Stimulated activated CD4-positive, alpha-beta T cell treated with anti-CD3 and anti-CD28 coated beads, Interleukin-1b, Interleukin-23, amount 100 ng/mL, for 48 hours (primary cell): ENCODE measurements around the gene CTSF.
"Not testable (repeated sequence)": the region's sequence is repeated elsewhere in the genome, so short reads cannot be mapped to it uniquely, and the experiment has no call there.

Experiments used
- DNase-seq: peaks from one replicate; pipeline ENCODE4 v3.0.0-alpha.2; 2020

CTSF gene

DNA sequence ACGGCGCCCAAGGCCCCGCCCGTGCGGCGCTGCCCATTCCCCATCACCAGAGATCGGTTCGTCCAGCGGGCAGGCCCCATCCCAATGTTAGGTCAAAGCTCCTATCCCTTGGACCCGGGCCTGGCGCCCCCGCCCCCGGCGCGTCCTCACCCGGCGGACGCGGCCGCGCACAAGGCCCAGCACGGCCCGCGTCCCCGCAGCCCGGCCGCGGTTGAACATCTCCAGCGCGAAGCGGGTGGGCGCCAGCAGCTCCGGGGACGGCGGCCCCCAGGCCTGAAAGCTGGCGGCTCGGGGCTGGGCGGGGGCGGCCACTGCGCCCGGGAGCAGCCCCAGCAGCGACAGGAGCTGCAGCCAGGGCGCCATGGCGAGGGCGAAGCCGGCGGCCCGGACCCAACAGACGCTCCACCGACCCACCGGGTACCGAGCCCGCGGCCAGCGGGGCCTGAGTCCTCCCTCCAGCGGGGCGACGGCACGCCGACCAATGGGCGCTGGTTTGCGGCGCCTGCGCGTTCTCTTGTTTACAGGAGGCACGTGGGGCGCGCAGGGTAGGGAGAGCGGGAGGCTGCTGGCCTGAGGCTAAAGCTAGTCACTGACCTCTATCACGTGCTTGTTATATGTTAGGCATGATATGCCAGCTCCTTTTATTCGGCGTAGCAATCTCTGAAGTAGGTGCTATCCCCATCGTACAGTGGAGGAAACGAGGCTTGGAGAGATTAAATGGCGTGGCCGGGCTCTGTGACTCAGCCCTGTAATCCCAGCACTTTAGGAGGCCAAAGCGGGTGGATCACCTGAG, at the start of gene CTSF:
TSS of gene CTSF (minus strand) at position 483 of the 793 bp plus-strand sequence. CDS start at position 363, 120 bp downstream.
- DNase-seq, result peak; percentile 68

DNA sequence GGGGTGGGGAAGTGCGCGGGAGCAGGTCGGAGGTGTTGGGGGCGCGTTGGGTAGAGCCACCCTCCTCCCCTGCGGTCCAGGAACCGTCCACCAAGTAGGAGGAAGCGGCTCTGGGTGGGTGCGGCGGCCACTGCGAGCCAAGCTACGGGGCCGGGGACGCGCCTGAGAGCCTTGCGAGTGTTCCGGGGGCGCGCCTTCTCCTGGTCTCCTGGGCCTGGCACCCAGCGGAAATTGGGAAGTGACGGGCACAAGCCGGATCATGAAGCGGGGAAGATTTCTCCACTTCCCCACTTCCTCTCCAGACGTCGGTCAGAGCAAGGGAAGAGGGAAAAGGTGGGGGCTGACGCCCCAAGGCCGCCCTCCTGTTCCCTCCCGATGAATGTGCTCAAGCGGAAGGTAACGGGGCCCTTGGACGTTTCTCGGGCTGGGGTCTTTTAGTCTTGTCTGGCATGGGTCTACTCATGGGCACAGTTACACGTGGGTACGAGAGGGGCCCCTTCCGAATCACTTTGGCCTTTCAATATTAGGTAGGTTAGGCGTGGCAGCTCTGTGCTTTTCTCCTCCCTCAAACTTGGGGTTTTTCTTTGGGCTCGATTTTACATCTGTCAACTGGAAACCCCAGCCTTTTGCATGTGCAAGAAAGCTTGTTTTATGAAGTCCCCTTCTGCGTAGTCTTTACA, 48.9 kb upstream of the CTSF start:
- DNase-seq, result peak; percentile 16

- peak; percentile 99 for DNase-seq
Measured at GRCh38 chr11:66616379-66617154, 48.2 kb upstream of the CTSF start, which contains the start of gene RBM14. Gene RBM14, plus strand, starts transcription at chr11:66616630. Its CDS starts 91 bp downstream, at chr11:66616721.

DNA sequence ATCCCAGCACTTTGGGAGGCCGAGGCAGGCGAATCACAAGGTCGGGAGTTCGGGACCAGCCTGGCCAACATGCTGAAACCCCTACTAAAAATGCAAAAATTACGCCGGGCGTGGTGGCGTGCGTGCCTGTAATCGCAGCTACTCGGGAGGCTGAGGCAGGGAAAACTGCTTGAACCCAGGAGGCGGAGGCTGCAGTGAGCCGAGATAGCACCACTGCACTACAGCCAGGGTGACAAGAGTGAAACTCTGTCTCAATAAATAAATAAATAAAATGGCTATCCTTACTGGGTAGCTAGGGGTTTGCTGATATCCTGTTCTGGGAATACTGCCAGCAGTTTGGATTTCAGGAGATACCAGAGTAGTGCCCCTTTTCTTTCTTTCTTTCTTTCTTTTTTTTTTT, 45.7 kb upstream of the CTSF start:
- no peak for DNase-seq

DNA sequence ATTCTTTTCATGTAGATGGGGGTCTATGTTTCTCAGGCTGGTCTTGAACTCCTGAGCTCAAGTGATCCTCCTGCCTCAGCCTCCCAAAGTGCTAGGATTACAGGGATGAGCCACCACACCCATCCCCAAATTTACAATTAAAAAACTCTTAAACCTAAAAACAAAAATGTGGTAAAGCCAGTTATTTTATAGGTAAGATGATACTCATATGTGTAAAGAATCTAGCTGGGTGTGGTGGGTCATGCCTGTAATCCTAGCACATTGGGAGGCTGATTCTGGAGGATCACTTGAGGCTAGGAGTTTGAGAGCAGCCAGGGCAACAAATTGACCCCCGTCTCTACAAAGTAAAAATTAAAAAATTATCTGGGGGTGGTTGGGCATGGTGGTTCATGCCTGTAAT, 44.1 kb upstream of the CTSF start:
- no peak for DNase-seq

- DNase-seq, result no peak
Measured at GRCh38 chr11:66609721-66610617, 41.6 kb upstream of the CTSF start.

DNA sequence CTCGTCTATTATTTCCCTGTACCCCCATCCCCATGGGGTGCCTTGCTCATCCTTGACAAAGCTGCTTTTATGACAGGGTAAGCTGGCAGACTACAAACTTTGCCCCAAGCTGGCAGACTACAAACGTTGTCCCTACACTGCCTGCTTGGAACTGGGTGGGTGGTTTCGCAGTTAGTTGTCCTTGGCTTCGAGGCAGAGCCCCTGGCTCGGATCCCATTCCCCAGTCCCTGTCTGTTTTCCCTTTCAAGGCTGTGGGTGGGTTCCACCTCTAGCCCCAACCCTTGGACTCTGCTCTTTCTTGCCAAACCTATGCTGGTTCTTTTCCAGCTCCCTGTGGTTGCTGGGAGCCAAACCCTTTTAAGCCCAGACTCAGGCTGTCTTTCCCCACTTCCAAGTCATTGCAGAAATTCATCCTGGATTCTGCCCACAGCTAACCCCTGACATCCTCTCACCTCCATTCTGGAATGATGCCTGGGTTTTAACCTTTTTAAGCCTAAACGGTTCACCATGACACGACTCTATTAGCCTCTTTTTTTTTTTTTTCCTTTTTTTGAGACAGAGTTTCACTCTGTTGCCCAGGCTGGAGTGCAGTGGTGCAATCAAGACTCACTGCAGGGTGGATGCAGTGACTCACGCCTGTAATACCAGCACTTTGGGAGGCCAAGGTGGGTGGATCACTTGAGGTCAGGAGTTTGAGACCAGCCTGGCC, 38.9 kb upstream of the CTSF start:
- no peak for DNase-seq

DNA sequence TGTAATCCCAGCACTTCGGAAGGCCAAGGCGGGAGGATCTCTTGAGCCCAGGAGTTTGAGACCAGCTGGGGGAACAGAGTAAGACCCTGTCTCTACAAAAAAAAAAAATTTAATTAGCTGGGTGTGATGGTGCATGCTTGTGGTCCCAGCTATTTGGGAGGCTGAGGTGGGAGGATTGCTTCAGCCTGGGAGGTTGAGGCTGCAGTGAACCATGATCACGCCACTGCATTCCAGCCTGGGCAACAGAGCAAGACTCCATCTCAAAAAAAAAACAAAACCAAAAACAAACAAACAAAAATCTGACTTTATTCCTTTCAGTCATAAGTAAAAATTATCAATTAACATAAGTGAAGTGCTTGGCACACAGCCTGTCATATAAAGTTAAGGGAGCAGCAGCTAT, 38.2 kb upstream of the CTSF start:
- not testable (repeated sequence) for DNase-seq

GRCh38 chr11:66604155-66604554, 35.7 kb upstream of the CTSF start:
- DNase-seq, result no peak

- DNase-seq, result no peak
Measured at GRCh38 chr11:66603072-66603471, 34.7 kb upstream of the CTSF start.

- DNase-seq, result no peak
Measured at GRCh38 chr11:66600631-66601233, 32.3 kb upstream of the CTSF start.

GRCh38 chr11:66600219-66600618, 31.8 kb upstream of the CTSF start:
- DNase-seq, result no peak

DNA sequence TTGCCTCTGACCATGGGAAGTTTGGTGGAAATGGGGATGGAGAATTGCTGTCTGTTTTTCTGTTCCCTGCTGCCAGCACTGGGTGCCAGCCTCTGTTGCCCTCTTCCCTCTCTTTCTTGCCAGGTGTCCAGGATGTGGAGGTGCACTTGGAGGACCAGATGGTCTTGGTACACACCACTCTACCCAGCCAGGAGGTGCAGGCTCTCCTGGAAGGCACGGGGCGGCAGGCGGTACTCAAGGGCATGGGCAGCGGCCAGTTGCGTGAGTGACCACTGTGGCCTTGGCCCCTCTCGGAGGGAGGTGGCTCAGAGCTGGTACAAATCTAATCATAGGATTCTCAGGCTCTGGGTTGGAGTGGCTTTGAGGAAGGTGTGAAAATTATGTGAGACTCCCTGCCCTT, 30.6 kb upstream of the CTSF start:
- DNase-seq, result no peak

DNA sequence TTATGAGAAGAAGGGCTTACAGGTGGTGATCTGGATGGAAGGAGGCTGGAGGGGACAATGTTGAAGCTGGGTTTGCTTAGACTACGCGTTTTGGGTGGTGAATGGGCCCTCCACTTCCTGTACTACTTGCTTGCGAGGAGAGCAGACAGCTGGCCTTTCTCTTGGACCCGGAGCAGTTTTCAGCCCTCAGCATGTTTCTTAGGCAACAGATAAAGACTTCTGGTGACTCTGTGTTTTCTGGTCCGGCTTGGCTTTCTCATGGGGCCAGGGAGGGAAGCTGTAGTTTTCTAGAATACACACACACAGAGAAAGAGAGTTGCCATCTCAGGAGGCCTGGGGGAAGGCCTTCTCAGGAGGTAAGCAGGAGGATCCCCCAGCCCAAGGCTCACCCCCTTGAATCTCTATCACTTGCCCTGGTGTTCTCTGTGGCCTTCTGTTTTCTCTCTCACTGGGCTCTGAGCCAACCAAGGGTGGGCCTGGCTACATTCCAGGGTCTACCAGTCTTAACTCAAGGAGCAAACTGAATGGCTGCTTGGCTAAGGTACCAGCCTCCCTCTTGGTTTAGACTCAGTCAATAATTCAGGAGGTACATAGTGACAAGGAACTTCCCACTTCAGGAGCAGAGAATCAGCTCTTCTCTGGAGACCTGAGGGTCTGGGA, 27.0 kb upstream of the CTSF start:
- DNase-seq, result peak; percentile 6

DNA sequence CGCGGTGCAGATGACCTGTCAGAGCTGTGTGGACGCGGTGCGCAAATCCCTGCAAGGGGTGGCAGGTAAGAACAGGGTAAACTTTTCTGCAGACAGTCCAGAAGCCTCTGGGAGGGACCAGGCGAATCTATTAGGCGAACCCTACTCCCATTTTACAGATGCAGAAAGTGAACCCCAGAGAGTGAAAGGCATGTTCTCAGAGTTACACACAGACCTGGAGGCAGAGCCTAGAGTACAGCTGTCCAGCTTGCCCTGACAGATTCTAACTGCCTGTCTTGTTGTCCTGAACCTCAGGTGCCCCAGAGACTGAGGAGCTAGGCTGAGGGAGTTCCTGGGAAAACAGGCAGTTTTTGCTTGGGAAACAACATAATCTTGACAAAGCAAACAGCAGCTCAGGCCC, 25.2 kb upstream of the CTSF start:
- DNase-seq, result no peak

- no peak for DNase-seq
Measured at GRCh38 chr11:66593303-66593635, 24.9 kb upstream of the CTSF start.

DNA sequence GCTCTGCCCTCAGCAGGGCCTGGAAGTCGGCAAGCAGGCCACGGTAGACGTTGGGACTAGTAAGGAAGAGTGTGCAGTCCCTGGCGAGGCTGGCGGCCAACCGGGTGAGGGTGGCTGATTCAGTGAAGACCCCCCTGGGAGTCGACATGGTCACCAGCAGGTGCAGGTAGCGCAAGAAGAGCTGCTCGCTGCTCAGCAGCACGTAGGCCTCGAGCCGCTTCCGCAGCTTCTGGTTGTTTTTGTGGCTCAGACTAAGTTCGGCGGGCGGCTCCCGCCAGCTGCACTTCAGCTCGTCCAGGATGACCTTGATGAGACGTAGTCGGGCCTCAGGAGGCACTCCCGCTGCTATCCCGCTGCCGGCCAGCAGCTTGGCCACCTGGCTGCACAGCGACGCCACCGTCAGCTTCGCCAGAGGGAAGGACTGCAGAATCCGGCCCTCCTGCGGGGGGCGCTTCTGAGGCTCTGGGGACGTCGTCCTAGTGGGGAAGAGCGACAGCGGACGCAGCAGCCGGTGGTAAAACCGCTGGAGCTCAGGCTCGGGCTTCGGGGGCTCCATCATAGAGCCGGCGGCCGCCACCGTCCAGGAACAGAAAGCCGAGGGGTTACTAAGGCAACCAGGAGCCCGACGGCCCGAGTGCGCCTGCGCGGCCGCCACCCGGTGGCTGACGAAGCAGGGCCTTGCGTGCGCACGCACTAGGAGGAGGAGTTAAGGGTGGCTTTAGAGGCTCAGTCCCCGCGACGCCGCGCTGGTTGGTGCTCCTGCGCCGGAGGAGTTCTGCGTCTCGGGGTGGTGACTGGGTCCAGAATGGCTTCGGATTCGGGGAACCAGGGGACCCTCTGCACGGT, 24.3 kb upstream of the CTSF start, which contains the start of the genes CCDC87 and CCS:
TSS of gene CCDC87 (minus strand) at position 607 of the 846 bp plus-strand sequence. CDS start at position 559, 48 bp downstream.
TSS of gene CCS (plus strand) at position 729 of the 846 bp plus-strand sequence. CDS start at position 806, 77 bp downstream.
- DNase-seq, result peak; percentile 99

DNA sequence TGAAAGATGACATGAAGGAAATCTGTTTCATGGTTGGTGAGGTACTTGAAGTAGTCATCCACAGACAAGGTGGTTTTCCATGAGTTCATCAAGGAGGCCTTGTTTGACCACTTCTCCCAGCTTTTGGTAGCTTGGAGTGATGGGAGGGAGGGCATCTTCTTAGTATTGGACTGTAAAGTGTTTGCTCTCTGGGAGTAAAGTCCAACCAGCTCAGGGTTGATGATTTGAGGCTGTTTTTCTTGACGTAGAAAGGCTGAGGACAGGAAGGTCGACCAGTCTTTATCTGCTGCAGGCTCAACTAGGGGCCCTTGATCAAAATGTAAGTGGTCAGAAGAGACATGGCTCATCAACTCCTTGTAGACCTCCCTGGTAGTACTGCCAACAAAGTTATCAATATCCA, 22.8 kb upstream of the CTSF start:
- no peak for DNase-seq

DNA sequence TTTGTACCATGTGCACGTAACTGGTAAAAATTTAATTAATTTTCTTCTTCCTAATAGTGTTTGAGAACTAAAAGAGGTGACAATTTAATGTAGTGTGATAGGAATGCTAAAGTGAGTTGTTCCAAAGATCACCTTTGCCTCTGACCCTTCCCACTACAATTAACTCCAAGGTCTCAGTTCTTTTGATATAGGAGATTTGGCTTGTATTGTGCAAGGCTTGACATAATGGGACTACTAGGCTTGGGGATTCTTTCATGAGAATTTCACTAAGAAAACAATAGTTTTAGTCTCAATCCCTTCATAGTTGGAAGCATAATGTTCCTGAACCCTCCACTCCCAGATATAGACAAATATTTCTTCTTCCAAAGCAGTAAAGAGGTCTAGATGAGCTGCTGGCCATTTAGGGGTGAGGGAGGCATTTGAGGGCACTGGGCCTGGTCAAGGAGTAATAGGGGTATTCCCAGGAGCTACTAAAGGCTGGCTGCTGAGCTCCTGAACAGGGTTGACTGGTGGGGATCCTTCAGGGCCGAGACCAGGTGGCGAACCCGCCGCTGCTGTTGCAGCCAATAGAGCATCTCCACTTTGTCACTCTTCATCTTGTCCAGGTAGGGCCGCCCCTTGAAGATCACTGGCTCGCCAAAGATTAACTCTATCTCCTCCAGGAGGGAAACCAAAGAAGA, 21.7 kb upstream of the CTSF start:
- no peak for DNase-seq
